ENCODE measurements around the gene DLG1. TPM values are rescaled to one million over a fixed set of nuclear protein-coding genes. Genes with fewer than 3 reads are reported as not detected.

DLG1 gene
- total and polyA plus RNA-seq, 2 of the 4 experiments (the other 2 are of a cell fraction): 21.2 to 57.7 TPM

GRCh38 chr3:197239857-197240256, 58.6 kb downstream of the DLG1 start:
- Histone ChIP-seq H2AK9ac (replicated peaks; ENCODE audit: low read depth, low read length, poor library complexity) (no peak overlapping the region), H2AFZ (replicated peaks; ENCODE audit: low read length, poor library complexity) (no peak overlapping the region), H4K8ac (ENCODE audit: low read depth in 2 of 2, low read length in 2 of 2) (no peak overlapping the region), H3K27ac (ENCODE audit: insufficient read depth, low read length) (no peak overlapping the region), H3K14ac (replicated peaks; ENCODE audit: low read depth, low read length) (no peak overlapping the region; the same call in 1 of the 2 replicates), H2BK20ac (ENCODE audit: low read depth, low read length) (no peak overlapping the region), H3K9ac (ENCODE audit: low read depth, low read length) (no peak overlapping the region), H4K20me1 (ENCODE audit: insufficient read depth, low read length) (peaks cover 37% of the 10 kb centered on the region), H3K18ac (ENCODE audit: low read depth, low read length) (no peak overlapping the region), H3K27me3 (ENCODE audit: control insufficient read depth, insufficient read depth, low read length) (no peaks in the 10 kb centered on the region), H2AK5ac (ENCODE audit: low read depth, low read length) (no peak overlapping the region), H3K4me3 (ENCODE audit: insufficient read depth, low read depth, low read length) (no peak overlapping the region), H3K23ac (ENCODE audit: low read depth, low read length) (no peak overlapping the region), H3K4me2 (ENCODE audit: low read depth, low read length) (no peak overlapping the region), H3K4me1 (ENCODE audit: control insufficient read depth, insufficient read depth, low read length) (peaks cover 3% of the 10 kb centered on the region), H3K9me1 (ENCODE audit: insufficient read depth, low read length) (0 out of 2 replicates have a peak, but pooled peaks cover 5% of the 10 kb centered on the region), H2BK120ac (ENCODE audit: low read depth, low read length) (no peak overlapping the region), H3K79me1 (ENCODE audit: low read depth in 1 of 2, low read length in 2 of 2) (peaks cover 49 to 63% of the 10 kb centered on the region in 2 experiments), H3K9me3 (ENCODE audit: control insufficient read depth, insufficient read depth, low read length) (peaks cover 9% of the 10 kb centered on the region), H3K4ac (ENCODE audit: low read depth, low read length) (no peak overlapping the region), H3K56ac (ENCODE audit: extremely low read depth, insufficient read depth, low read length) (no peak overlapping the region), H4K91ac (ENCODE audit: insufficient read depth, low read depth, low read length) (no peak overlapping the region), H4K5ac (ENCODE audit: low read depth, low read length) (no peak overlapping the region), H2BK5ac (ENCODE audit: low read depth, low read length, poor library complexity, severe bottlenecking) (no peak overlapping the region), H2BK15ac (ENCODE audit: low read depth, low read length) (no peak overlapping the region), H3K36me3 (ENCODE audit: control insufficient read depth, insufficient read depth, low read length) (peaks cover 8% of the 10 kb centered on the region)
- POLR2A ChIA-PET (ENCODE audit: unreplicated experiment): no interaction called here
- no peak for DNase-seq
- no TSS peak for BruUV-seq (replicated peaks)
- WGBS, 2 experiments (ENCODE audit: extremely low coverage in 2 of 2, insufficient read length in 1 of 2): no CpG with 5 or more reads among the region's 1 CpG
- TF ChIP-seq NFE2L2 (IDR thresholded peaks at IDR 0.05; ENCODE audit: low read depth, low read length): no peak
- no peak for TF ChIP-seq USF2 (IDR thresholded peaks at IDR 0.05; ENCODE audit: low read depth, low read length)
- TF ChIP-seq RFX5 (IDR thresholded peaks at IDR 0.05; ENCODE audit: low read depth, low read length): no peak
- TF ChIP-seq ELK1 (IDR thresholded peaks at IDR 0.05; ENCODE audit: borderline replicate concordance, low read depth, low read length): no peak
- no peak for TF ChIP-seq CHD1 (IDR thresholded peaks at IDR 0.05; ENCODE audit: low read depth, low read length)
- no peak for TF ChIP-seq POLR2A (IDR thresholded peaks at IDR 0.05; ENCODE audit: low read depth, low read length)
- TF ChIP-seq CTCF (conservative IDR thresholded peaks at IDR 0.05; ENCODE audit: low read depth, low read length): no peak
- no peak for TF ChIP-seq BHLHE40 (IDR thresholded peaks at IDR 0.05; ENCODE audit: low read depth, low read length)
- no peak for TF ChIP-seq MAFK (IDR thresholded peaks at IDR 0.05; ENCODE audit: low read depth, low read length)
- TF ChIP-seq MXI1 (IDR thresholded peaks at IDR 0.05; ENCODE audit: borderline replicate concordance, low read depth, low read length): no peak
- TF ChIP-seq MAZ (IDR thresholded peaks at IDR 0.05; ENCODE audit: borderline replicate concordance, low read depth, low read length): no peak
- no peak for TF ChIP-seq RCOR1 (IDR thresholded peaks at IDR 0.05; ENCODE audit: insufficient replicate concordance, low read length)
- TF ChIP-seq CEBPB (IDR thresholded peaks at IDR 0.05; ENCODE audit: low read depth, low read length): no peak
- TF ChIP-seq RAD21 (IDR thresholded peaks at IDR 0.05; ENCODE audit: low read length): no peak
- TF ChIP-seq SMC3 (IDR thresholded peaks at IDR 0.05; ENCODE audit: low read depth, low read length): no peak
- TF ChIP-seq FOS (IDR thresholded peaks at IDR 0.05; ENCODE audit: low read depth, low read length): no peak
- intact Hi-C loops (cut with micrococcal nuclease): no loop called here
- no peak for ATAC-seq (ENCODE audit: low read depth)
- dilution Hi-C loops (cut with HindIII; ENCODE audit: low sequenced_read_pairs, unreplicated experiment): no loop called here
- CTCF ChIA-PET: no interaction called here
- in situ Hi-C loops (cut with MboI; ENCODE audit: low sequenced_read_pairs): no loop called here

All from IMR-90 (cell line).